Activated CD4-positive, alpha-beta T cell treated with anti-CD3 and anti-CD28 coated beads for 1 hour (primary cell): ENCODE results near the gene GLG1.
"Not testable (repeated sequence)": the region's sequence is repeated elsewhere in the genome, so short reads cannot be mapped to it uniquely, and the experiment has no call there.

Experiments
- DNase-seq: peaks from one replicate; pipeline ENCODE4 v3.0.0-alpha.2; 2020

GLG1 gene

DNA sequence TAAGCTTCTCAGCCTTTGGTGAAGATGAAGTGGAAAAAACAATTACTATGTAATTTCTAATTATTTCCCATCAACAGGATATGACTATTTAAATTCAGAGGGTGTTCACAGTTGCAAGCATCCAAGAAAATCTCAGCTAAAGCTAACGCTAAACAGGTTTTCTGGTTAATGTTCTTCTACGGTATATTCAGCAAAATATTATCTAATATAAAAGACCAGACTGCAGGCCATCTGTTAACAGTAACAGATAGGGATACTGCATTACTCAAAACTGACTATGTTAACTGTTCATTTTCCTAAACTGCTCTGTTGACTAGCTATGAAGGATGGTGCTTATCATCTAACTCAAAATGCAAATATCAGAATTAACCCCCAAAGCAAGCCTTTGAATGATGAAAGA, 32.8 kb downstream of the GLG1 start:
- no peak for DNase-seq

DNA sequence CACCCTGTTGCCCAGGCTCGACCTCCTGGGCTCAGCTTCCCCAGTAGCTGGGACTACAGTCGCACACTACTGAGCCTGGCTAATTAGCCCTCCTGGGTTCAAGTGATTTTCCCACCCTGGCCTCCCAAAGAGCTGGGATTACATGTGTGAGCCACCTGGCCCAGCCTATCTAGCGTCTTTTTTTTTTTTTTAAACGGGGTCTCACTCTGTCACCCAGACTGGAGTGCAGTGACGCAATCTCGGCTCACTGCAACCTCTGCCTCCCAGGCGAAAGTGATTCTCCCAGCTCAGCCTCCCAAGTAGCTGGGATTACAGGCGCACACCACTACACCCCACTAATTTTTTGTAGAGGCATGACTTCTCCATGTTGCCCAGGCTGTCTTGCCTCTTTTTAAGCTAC, 33.3 kb downstream of the GLG1 start:
- no peak for DNase-seq

DNA sequence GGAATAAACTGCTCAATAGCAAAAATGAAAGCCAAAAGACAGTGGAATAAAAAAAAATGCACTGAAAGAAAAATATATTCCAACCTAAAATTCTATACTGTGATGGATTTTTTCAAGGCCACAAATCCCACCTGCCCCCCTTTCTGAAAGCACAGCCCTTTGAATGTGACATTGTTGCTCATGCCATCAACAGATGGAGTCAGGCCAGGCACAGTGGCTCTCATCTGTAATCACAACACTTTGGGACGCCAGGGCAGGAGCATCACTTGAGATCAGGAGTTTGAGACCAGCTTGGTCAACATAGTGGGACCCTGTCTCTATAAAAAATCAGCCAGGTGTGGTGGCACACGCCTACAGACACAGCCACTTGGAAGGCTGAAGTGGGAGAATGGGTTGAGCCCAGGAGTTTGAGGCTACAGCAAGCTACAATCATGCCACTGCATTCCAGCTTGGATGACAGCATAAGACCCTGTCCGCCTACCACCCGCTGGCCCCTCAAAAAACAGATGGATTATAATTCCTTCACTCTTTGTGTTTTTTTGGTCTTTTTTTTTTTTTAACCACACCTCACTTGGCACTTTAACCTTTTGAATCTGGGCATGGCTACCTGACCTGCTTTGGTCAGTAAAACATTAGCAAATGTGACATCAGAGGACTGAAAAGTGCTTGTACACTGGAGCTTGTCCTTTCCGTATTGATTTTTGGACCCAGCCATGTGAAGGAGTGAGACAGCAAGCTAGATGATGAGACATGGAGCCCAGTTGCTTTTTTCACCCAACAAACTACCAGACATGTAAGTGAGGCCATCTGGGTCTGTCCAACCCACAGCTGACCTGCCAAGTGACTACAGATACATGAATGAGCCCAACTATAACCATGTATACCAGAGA, 36.3 kb downstream of the GLG1 start:
- DNase-seq: no peak

DNA sequence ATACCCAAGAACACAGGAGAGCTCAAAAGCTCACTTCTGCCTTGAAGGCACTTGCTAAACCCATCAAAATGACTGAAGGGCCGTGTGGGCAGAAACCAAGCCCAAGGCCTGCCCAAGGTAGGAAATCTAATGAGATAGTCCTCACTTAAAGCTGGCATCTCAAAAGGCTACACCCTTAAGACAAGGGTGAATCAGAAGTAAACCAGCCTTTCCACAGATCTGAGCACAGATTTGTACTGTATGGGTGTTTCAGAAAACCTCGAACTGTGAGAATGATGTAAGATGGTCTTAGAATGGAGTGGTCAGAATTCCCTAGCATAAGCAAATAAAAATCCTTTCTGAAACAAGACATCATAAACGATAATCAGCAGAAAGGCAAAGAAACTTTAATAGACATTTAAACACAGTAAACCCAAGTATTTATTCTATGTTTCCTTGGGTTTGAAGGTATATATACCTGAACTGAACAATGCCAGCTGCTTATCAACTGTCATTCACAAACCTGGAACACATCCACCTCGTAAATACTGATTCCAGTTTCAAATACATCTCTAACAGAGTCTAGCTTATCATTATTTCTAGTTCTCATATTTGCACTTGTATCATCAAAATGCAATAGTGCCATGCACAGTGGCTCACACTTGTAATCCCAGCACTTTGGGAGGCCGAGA, 37.8 kb downstream of the GLG1 start:
- no peak for DNase-seq

DNA sequence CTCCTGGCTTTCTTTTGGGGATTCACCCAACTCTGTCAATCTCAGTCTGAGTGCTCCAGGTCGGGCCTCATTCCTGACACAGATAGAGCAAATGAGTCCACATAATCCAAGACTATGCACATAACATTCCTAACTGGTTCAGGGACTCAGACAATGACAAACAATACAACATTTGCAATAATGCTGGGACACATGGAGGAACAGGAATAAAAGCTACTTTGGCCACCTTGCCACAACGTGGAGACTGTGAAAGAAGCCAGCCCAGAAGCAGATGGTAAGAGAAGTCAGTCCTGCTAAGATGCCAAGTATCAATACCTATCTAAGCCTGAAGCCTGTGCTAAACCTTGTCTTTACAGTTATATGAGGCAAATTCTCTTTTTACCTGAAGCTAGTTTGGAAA, 39.0 kb downstream of the GLG1 start:
- no peak for DNase-seq

DNA sequence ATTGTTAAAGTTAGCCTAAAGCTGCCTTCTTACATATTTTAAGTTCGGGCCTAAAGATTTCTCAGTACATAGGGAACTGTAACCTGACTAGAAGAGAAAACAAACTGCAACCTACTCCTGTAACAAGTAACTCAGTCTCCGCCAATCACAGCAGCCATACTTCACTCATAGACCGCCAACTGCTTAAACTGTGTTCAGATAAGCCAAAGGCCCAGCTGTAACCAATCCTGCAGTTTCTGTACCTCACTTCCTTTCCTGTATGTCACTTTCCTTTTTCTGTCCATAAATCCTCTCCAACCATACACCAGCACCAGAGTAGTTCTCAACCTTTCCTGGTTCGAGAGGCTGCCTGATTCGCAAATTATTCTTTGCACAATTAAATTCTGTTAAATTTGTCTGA, 41.5 kb downstream of the GLG1 start:
- no peak for DNase-seq

DNA sequence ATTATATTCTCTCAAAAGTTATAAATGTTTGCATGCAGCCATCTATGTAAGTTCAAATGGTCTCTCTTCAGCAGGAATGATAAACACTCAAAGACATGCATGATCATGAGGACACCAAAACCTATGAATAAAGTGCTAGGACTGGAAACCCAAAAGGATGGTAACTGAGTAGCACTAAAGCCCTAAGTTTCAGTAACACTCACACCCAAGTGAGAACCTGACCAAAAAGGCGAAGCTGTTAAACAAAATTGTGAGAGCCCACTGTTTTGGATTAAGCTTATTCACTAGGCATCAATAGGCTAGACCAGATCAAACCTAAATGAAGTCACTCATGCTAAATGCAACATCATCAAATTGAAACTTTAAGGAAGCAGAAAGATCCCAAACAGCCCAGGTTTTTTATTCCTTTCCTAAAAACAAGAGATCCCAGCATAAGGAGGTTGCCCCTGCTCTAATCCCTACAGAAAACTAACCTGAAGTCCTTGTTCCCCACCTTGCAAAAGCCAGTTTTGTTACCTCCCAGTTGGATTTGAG, 42.4 kb downstream of the GLG1 start:
- no peak for DNase-seq

DNA sequence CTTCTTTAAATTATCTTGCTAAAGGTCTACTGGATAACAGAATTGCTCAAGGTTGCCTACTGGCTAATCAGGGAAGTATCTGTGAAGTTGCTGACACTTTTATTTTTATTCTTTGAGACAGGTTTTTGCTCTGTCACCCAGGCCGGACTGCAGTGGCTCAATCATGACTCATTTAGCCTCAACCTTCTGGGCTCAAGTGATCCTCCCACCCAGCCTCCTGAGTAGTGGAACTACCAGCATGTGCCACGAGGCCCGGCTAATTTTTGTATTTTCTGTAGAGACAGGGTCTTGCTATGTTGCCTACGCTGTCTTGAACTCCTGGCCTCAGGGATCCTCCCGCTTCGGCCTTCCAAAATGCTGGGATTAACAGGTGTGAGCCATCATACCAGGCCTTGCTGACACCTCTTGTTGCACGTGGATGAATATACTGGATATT, 43.1 kb downstream of the GLG1 start:
- DNase-seq: no peak

DNA sequence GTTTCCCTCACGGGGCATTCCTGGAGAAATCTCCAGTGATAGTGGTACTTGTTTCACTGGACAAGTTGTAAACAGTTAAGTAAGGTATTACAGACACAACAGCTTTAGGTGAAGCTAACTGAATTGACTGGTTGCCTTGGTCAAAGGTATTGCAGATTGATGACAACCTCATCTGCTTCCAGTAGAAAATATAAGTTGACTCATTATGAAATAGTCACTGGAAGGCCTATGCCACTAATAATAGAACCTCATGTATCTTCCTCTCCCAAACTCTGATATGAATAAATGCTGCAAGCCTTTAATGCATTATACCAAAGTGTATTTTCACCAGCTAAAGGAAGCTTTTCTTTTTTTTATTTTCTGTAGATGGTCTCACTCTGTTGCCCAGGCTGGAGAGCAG, 44.8 kb downstream of the GLG1 start:
- DNase-seq: no peak

DNA sequence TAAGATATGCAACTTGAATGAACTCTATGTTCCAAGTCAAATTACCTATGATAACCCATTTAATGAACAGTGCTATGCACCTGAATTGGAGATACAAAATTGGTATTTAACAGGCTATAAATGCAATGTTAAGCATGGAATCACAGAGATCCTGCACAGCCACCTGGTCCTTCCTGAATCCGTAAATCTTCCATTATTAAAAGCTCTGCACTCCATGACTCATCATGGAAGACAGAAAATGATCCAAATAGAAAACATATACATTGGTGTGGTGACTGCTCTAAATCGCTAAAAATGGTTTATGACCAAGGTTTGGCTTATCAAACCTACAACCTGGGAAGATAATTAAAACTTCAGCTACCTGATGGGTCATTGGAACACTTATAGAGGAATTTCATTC, 45.3 kb downstream of the GLG1 start:
- no peak for DNase-seq

DNA sequence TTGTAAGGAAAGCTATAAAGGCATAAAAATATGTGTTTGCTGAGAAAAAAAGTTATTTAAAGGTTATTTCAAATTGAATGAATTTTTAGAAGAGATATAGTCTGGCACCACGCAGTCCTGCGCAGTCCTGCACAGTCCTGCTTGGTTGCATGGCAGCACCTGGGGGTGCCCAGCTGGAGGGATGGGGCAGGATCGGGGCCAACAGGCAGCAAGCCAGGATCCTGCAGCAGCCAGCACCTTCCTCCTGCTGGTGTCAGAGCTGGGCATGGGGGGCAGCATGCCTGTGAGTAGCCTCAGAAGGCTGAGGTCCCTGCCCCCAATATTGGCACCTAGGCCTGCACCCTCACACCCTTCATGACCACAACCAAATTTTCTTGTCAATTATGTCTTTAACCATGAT, 46.0 kb downstream of the GLG1 start:
- no peak for DNase-seq

DNA sequence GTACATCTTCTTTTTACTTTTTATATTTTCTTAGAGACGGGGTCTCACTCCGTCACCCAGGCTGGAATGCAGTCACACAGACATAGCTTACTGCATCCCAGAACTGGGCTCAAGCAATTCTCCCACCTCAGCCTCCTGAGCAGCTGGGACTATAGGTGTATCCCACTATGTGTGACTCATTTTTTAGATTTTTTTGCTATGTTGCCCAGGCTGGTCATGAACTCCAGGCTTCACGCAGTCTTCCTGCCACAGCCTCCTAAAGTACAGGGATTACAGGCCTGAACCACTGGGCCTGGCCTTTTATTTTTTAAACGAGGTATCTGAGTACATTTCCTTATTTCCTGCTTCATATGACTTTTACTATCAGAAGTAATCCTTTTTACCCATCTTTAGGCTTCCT, 48.0 kb downstream of the GLG1 start:
- DNase-seq: no peak

DNA sequence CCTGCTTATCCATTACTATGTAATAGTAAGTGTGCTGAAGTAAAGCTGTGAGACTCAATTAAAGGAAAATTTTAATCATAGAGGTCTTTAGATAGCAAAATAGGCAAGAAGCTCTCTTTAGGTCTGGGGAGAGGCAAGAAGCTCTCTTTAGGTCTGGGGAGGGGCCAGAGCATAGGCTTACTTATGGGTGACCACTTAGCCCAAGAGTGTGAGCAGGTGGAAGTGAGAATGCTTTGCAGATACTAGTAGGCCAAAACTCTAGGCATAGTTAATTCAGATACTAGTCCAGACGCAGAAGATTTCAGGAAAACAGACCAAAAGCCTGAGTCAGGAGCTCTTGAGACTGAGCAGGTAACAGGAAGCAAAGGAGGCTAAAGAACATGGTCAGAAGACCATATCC, 49.6 kb downstream of the GLG1 start:
- no peak for DNase-seq

DNA sequence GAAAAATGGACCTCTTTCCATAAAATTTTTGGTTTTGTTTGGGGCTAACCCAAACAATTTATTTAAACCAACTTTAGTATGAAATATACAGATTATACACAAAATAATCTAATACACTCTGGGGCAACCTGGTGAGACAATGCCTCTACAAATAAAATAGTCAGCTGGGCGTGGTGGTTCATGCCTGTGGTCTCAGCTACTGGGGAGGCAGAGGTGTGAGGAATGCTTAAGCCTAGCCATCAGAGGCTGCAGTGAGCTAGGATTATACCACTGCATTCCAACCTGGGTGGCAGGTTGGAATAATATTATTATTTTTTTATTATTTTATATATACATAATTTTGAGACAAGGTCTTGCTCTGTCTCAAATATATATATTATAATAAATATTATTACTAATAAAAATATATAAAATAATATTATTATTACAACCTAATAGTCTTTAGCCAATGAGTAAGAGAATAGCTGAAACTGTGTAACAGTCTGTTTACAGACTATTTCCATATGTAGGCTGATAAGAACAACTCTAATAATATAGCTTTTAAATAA, 50.5 kb downstream of the GLG1 start:
- DNase-seq: no peak

DNA sequence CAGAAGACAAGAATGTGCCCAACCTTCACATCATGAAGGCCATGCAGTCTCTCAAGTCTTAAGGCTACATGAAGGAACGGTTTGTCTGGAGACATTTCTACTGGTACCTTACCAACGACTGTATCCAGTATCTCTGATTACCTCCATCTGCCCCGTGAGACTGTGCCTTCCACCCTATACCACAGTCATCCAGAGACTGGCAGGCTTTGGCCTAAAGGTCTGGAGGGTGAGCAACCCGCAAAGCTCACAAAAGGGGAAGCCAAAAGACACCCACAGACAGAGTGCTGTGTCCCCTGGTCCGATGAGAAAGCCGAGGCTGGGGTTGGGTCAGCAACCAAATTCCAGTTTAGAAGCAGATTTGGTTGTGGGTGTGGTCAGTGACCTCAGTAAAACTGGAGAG, 54.6 kb downstream of the GLG1 start:
- DNase-seq: not testable (repeated sequence)

DNA sequence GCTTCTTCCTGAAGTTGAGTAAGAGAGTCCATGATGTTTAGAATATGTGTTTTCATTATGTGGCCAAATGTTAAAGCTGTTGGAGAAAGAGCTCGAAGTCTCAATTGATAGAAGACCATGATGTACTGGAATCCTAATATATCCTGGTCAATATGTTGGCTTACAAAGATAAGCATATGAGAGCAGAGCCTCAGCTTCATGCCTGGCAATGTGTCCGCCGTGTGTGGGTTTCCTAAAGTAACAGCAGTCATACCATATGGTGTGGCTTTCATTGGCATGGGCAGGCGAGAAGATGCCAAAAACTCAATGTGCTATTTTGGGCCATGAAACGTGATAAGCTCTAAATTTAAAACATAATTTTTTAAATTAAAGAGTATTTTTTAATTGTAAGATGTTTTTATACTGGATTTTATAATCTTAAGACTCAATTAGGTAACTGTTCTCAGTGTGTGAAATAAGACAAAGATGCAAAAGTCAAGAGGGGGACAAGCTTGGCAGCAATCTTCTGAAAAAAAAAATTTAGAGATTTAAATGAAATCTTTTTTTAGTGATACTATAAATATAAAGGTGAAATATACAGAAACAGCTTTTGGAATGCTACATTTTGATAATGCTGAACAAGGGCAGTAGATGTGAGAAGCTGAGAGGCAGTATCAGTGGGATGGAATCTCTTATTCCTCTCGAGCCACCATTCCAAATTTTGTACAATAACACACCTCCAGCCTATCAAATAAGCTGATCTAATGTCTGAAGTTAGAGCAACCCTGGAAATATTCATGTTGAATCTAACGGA, 56.5 kb downstream of the GLG1 start:
- DNase-seq: not testable (repeated sequence)

DNA sequence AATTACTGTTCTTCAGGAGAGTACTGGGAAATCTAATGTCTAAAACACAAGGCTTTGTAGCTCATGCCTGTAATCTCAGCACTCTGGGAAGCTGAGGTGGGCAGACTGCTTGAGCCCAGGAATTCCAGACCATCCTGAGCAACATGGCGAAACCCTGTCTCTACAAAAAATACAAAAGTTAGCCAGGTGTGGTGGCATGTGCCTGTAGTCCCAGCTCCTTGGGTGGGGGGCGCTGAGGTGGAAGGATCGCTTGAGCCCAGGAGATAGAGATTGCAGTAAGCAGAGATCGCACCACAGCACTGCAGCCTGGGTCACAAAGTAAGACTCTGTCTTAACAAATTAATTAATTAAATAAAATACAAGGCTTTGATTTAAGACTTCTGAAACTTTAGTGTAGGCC, 60.8 kb downstream of the GLG1 start:
- DNase-seq: not testable (repeated sequence)

DNA sequence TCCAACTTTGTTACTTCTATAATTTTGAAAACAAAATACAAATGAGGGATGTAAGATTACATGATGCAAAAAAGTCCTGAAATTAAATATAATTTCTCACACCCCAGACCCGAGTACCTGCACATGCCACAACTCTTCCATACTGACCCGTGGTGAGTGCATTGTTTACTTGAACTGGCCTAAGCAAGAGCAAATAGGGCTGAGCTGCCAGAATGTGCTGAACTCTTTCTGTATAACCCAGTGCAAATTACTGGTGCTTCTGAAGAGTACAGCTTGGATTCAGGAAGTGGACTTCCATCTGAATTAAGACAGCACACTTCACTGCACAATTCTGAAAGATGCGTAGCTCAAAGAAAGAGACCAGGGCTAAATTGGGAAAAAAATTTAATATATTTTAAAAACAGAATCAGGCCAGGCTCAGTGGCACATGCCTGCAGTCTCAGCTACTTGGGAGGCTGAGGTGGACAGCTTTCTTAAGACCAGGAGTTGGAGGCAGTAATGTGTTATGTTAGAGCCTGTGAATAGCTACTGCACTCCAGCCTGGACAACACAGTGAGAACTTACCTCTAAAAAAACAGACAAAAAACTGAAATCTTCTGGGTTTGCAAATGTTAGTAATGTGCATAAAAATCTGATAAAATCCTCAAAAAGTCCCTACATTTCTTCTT, 63.9 kb downstream of the GLG1 start:
- DNase-seq: not testable (repeated sequence)

DNA sequence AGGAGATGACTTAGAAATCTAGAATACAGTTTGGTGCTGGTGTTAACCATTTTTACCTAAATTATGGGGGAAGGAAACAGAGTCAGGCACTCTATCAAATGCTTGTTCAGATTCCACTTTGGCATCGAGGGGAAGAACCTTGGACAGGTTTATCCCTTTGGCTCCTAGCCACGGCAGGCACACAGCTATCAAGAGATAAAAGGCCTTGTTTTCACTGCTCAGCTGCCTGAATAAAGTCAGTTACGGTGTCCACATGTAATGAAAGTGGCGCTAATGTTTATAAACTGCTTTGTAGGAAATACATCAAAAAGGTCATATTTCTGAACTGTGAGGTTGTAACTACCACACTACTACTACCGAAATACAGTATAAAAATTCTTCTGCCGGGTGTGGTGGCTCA, 66.3 kb downstream of the GLG1 start:
- not testable (repeated sequence) for DNase-seq

DNA sequence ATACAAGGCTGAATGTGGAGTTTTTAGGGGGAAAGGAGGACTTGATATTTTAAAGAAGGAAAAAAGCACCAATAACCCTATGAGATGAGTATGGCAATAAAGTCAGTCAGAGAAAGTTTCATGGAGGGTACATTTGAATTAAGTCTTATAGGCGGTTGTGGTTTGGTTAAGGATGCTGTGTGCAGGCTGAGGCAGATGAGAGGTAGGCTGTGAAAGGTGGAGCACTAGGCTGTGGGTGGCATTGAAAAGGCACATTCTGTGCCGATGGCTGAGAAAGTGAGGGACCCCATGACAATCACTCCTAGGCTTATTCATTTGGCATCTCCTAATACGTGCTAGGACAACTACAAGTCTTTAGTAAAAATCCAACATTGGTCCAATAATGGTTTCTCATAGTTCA, 68.1 kb downstream of the GLG1 start:
- DNase-seq: not testable (repeated sequence)

DNA sequence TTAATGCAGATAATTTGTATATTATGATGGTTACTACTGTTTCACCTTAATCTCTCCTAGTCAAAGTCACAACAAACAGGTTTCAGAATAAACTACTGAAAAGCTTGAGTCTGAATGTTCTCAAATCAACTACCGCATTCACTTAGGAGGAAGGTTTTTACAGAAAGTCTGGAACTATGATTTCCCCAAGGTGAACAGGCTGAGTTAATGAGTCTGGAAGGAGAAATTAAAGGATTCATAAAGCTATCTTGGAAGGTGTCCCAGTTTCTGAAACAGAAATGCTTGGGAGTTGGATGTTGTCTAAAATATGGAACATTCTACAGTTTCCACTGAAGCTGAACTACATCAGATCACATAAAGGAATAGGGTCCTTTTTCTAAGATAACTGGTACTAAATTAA, 69.2 kb downstream of the GLG1 start:
- DNase-seq: not testable (repeated sequence)

DNA sequence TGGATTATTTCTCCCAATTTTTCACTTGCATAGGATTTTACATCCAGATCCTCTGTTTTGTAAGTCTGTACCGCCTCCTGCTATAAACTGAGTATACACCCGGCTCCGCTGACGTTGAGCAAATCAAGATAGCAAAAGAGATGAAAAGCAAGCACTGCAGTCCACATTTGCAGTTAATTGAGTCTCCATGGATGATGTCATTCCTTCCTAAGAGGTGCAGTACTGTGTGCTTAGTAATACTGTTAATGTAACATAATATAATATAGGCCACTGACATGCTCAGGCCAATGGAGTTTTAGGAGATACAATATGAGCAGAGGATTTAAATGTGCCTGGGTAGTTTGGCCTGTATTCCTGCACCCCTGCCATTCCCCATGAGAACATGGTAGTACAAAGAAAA, 72.3 kb downstream of the GLG1 start:
- not testable (repeated sequence) for DNase-seq
